GM12875 (cell line): Measurements from ENCODE around the gene CHCHD4.
"Not testable (repeated sequence)": the region's sequence is repeated elsewhere in the genome, so short reads cannot be mapped to it uniquely, and the experiment has no call there.

Source experiments
- H3K4me3 ChIP-seq: one replicate; pipeline ENCODE4 v1.5.1; 2011; ENCODE audit warnings: low read depth, low read length, control low read depth
- CTCF ChIP-seq: IDR thresholded peaks from 2 replicates; pipeline ENCODE4 v1.5.1; 2011; ENCODE audit warnings: low read depth, mild to moderate bottlenecking, control low read depth, inconsistent platforms, low read length, moderate library complexity, borderline replicate concordance; ENCODE audit not compliant: insufficient read depth

Gene CHCHD4

GRCh38 chr3:14125193-14126016, 735 bp upstream of the CHCHD4 start:
- H3K4me3 ChIP-seq, result peak overlapping the region; percentile 86
- no peak for TF ChIP-seq CTCF

GRCh38 chr3:14124223-14124614, 451 bp downstream of the CHCHD4 start:
- H3K4me3 ChIP-seq, result peak overlapping the region; percentile 86
- no peak for TF ChIP-seq CTCF

GRCh38 chr3:14123308-14124222, 1.1 kb downstream of the CHCHD4 start:
- no peak for TF ChIP-seq CTCF
- peak overlapping the region; percentile 86 for H3K4me3 ChIP-seq

GRCh38 chr3:14122301-14122700, 2.4 kb downstream of the CHCHD4 start:
- no peak for TF ChIP-seq CTCF
- no peak overlapping the region for H3K4me3 ChIP-seq

GRCh38 chr3:14121859-14122258, 2.8 kb downstream of the CHCHD4 start:
- no peak for TF ChIP-seq CTCF
- no peak overlapping the region for H3K4me3 ChIP-seq

GRCh38 chr3:14120921-14121448, 3.7 kb downstream of the CHCHD4 start:
- H3K4me3 ChIP-seq, result not testable (repeated sequence)

GRCh38 chr3:14120111-14120920, 4.4 kb downstream of the CHCHD4 start:
- no peak for TF ChIP-seq CTCF

More at GRCh38 chr3:14120111-14120920, 4.4 kb downstream of the CHCHD4 start:
- no peak overlapping the region for H3K4me3 ChIP-seq
